Sigmoid colon (tissue), 4 donors: Measurements from ENCODE around the gene ERBB2.
"Not testable (repeated sequence)": the region's sequence is repeated elsewhere in the genome, so short reads cannot be mapped to it uniquely, and the experiment has no call there.

Source experiments
- CTCF ChIP-seq, 4 experiments: fragments of 450-650 bp in 3 of 4; fragments of 200-600 bp in 1 of 4; IDR thresholded peaks; one replicate each; pipeline ENCODE4 v1.5.1; 2016 to 2019; ENCODE audit warnings: antibody characterized with exemption in 4 of 4, mild to moderate bottlenecking in 3 of 4, moderate library complexity in 2 of 4
- POLR2A ChIP-seq, 2 donors: fragments of 450-650 bp; IDR thresholded peaks; one replicate each; pipeline ENCODE4 v1.6.1; 2016; ENCODE audit warnings: antibody characterized with exemption in 2 of 2, mild to moderate bottlenecking in 2 of 2, moderate library complexity in 2 of 2
- POLR2AphosphoS5 ChIP-seq, 4 donors: sonication (generic); formaldehyde crosslinking; IDR thresholded peaks; one replicate each; pipeline ENCODE4 v1.6.1; 2017; ENCODE audit warnings: antibody characterized with exemption in 4 of 4

- not testable (repeated sequence) for TF ChIP-seq CTCF, POLR2AphosphoS5, POLR2A (IDR thresholded peaks at IDR 0.05)
Observed at GRCh38 chr17:39711071-39711470, 11.2 kb downstream of the ERBB2 start.
